ENCODE results near the gene B4GALT4.

The B4GALT4 gene

DNA sequence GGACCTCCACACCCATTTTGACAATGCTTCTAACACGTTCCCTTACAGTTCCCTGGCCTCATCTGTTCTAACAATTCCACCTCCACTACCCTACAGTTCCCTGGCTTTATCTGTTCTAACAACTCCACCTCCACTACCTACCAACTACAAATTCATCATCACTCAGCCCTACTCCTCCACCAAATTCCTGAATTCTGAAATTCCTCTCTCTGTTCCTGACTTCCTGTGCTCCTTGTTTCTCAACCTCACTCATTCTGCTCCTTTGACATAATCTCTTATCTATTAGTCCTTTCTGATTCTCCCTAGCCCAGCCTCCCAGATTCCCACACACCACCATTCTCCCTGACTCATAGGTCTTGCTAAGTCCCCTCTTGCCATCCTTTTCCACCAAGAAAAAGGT is 44.8 kb downstream of the B4GALT4 start:
- H3K4me1 ChIP-seq (ENCODE audit: insufficient read depth, insufficient read length) = no peaks in the 10 kb centered on the region
- H3K9me3 ChIP-seq (ENCODE audit: insufficient read depth, low read length) = no peaks in the 10 kb centered on the region
- H3K27me3 ChIP-seq (ENCODE audit: insufficient read depth, insufficient read length) = no peaks in the 10 kb centered on the region
- no peak for TF ChIP-seq SUZ12 (IDR thresholded peaks at IDR 0.05; ENCODE audit: extremely low read depth, insufficient read depth, insufficient read length)
- TF ChIP-seq YY1 (IDR thresholded peaks at IDR 0.05; ENCODE audit: insufficient read depth, insufficient read length) = no peak
- no peak for TF ChIP-seq ZNF274 (IDR thresholded peaks at IDR 0.05; ENCODE audit: low read depth, low read length)
- no peak for DNase-seq (ENCODE audit: low read depth, low spot score)
- H3K36me3 ChIP-seq (ENCODE audit: insufficient read depth, insufficient read length, low read length) = no peaks in the 10 kb centered on the region
- no peak overlapping the region for H3K9ac ChIP-seq (ENCODE audit: insufficient read length, low read depth)
- H3K4me3 ChIP-seq (ENCODE audit: insufficient read length, low read depth) = no peak overlapping the region

- Histone ChIP-seq H3K4me3 (ENCODE audit: insufficient read length, low read depth) (no peak overlapping the region), H3K4me1 (ENCODE audit: insufficient read depth, insufficient read length) (no peaks in the 10 kb centered on the region)
Measured at GRCh38 chr3:119195151-119195476, 45.6 kb downstream of the B4GALT4 start.

DNA sequence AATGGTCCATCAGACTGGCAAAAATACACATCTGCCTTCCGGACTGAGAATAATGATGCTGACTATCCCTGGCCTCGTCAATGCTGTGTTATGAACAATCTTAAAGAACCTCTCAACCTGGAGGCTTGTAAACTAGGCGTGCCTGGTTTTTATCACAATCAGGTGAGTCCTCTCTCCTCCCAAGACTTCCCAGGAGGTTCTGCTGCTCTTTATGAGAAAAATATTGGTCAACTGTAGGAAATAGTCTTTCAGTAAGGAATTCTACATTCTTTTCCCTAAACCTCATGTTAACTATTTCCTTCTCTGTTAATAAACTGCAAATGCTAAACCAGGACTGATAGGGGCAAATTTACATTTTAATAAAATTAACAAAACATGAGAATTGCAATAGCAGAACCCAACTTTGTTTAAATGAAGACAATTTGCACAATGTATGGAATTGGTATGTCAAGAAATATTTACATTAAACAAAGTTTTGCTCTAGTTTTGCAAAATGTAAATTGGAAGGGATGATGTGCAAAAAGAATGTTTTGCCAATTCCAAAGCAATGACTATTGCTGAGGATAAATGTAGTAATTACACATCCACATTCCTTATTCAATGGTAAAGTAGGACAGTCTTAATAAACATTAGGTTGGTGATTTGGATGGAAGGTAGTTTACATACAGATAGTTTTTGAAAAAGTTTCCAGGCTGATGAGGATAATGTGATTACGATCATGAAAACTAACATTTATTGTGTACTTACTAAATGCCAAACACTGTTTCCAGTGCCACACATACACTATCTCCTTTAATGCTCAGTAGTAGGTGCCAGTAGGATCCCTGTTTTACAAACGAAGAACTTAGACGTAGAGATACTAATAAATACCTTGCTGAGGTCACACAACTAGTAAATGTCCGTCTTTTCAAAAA is 46.2 kb downstream of the B4GALT4 start:
- no peaks in the 10 kb centered on the region for H3K36me3 ChIP-seq (ENCODE audit: insufficient read depth, insufficient read length, low read length)
- no peak overlapping the region for H3K4me3 ChIP-seq (ENCODE audit: insufficient read length, low read depth)
- no peak overlapping the region for H3K9ac ChIP-seq (ENCODE audit: insufficient read length, low read depth)
- no peaks in the 10 kb centered on the region for H3K9me3 ChIP-seq (ENCODE audit: insufficient read depth, low read length)
- H3K4me1 ChIP-seq (ENCODE audit: insufficient read depth, insufficient read length) = no peaks in the 10 kb centered on the region
- H3K27me3 ChIP-seq (ENCODE audit: insufficient read depth, insufficient read length) = no peaks in the 10 kb centered on the region
- no peak for DNase-seq (ENCODE audit: low read depth, low spot score)
- TF ChIP-seq YY1 (IDR thresholded peaks at IDR 0.05; ENCODE audit: insufficient read depth, insufficient read length) (no peak), ZNF274 (IDR thresholded peaks at IDR 0.05; ENCODE audit: low read depth, low read length) (no peak), SUZ12 (IDR thresholded peaks at IDR 0.05; ENCODE audit: extremely low read depth, insufficient read depth, insufficient read length) (no peak)

More at GRCh38 chr3:119195151-119195476, 45.6 kb downstream of the B4GALT4 start:
- no peak for TF ChIP-seq SUZ12 (IDR thresholded peaks at IDR 0.05; ENCODE audit: extremely low read depth, insufficient read depth, insufficient read length)
- no peak for TF ChIP-seq YY1 (IDR thresholded peaks at IDR 0.05; ENCODE audit: insufficient read depth, insufficient read length)
- no peak for TF ChIP-seq ZNF274 (IDR thresholded peaks at IDR 0.05; ENCODE audit: low read depth, low read length)
- no peaks in the 10 kb centered on the region for H3K36me3 ChIP-seq (ENCODE audit: insufficient read depth, insufficient read length, low read length)
- H3K9ac ChIP-seq (ENCODE audit: insufficient read length, low read depth) = no peak overlapping the region
- H3K27me3 ChIP-seq (ENCODE audit: insufficient read depth, insufficient read length) = no peaks in the 10 kb centered on the region
- no peak for DNase-seq (ENCODE audit: low read depth, low spot score)
- H3K9me3 ChIP-seq (ENCODE audit: insufficient read depth, low read length) = no peaks in the 10 kb centered on the region

DNA sequence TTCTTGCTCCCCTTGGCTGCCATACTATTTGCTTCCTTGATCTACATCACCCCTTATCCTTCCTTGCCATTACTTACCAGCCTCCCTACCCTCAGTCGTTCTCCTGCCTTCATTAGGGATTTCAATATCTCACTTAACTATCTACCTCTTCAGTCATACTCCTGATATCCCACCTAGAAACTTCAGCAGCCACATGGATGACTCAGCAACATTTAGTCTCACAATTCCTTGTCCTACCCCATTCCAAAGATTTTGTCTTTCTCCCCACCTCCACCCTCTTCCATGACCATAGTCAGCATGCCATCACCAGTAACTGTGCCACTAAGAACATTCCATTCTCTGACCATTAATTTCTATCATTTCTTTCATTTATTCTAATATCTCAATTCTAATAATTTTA is 48.9 kb downstream of the B4GALT4 start:
- DNase-seq (ENCODE audit: low read depth, low spot score) = no peak
- H3K36me3 ChIP-seq (ENCODE audit: insufficient read depth, insufficient read length, low read length) = no peaks in the 10 kb centered on the region
- H3K9ac ChIP-seq (ENCODE audit: insufficient read length, low read depth) = no peak overlapping the region
- no peaks in the 10 kb centered on the region for H3K27me3 ChIP-seq (ENCODE audit: insufficient read depth, insufficient read length)
- H3K4me1 ChIP-seq (ENCODE audit: insufficient read depth, insufficient read length) = no peaks in the 10 kb centered on the region
- H3K9me3 ChIP-seq (ENCODE audit: insufficient read depth, low read length) = no peaks in the 10 kb centered on the region
- H3K4me3 ChIP-seq (ENCODE audit: insufficient read length, low read depth) = no peak overlapping the region
- TF ChIP-seq YY1 (IDR thresholded peaks at IDR 0.05; ENCODE audit: insufficient read depth, insufficient read length) (no peak), SUZ12 (IDR thresholded peaks at IDR 0.05; ENCODE audit: extremely low read depth, insufficient read depth, insufficient read length) (no peak), ZNF274 (IDR thresholded peaks at IDR 0.05; ENCODE audit: low read depth, low read length) (no peak)

DNA sequence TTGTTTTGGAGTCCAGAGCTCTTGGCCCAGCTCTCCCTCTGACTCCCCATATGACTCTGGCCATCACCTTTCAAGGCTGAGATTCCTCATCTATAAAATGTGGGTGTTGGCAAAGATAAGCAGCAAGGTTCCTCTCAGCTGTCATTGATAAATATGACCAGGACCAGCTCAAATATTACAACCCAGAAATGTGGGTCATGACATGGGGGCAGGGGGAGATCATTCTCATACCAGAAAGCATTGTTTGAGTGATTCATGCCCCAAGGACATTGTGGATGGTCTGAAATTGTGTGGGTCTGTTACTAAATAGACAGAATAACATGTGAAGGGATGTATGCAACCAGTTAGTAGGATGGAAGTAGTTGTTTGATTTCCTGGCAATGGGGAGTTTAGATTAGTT is 53.4 kb downstream of the B4GALT4 start:
- TF ChIP-seq ZNF274 (IDR thresholded peaks at IDR 0.05; ENCODE audit: low read depth, low read length) = no peak
- TF ChIP-seq SUZ12 (IDR thresholded peaks at IDR 0.05; ENCODE audit: extremely low read depth, insufficient read depth, insufficient read length) = no peak
- TF ChIP-seq YY1 (IDR thresholded peaks at IDR 0.05; ENCODE audit: insufficient read depth, insufficient read length) = no peak
- Histone ChIP-seq H3K9me3 (ENCODE audit: insufficient read depth, low read length) (no peaks in the 10 kb centered on the region), H3K4me3 (ENCODE audit: insufficient read length, low read depth) (no peak overlapping the region), H3K36me3 (ENCODE audit: insufficient read depth, insufficient read length, low read length) (no peaks in the 10 kb centered on the region), H3K9ac (ENCODE audit: insufficient read length, low read depth) (no peak overlapping the region), H3K27me3 (ENCODE audit: insufficient read depth, insufficient read length) (no peaks in the 10 kb centered on the region), H3K4me1 (ENCODE audit: insufficient read depth, insufficient read length) (no peaks in the 10 kb centered on the region)
- no peak for DNase-seq (ENCODE audit: low read depth, low spot score)

DNA sequence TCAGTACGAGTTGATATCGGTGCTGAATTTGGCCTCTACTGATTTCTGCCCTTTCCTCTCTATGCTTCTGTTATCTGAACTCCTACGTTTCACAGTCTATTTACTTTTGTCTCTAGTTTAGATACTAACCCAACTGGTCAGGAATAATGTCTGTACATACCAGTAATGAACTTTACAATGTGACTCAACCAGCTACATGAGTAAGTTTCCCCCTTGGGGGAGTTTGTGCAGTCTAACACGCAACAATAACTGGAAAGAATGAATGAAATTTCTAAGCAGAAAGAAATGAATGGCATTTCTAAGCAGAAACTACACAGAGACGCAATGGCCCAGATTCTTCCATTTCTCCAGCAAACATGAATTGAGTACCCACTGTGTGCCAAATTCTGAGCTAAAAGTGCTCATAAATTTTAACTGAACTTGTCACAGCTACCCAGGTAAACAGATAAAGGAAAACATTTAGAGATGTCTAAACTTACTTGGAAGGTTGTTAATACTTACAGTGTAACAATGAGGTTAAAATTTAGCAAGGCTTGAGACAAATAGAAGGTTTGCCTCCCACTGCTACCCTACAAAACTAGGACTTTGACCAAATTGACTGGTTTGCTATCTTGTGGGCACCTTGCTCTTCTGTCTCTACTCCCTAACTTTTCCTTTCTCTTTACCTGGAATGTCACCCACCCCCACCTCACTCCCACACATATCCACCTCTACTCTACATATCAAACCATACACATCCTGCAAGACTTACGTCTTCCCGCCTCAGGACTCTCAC is 55.7 kb downstream of the B4GALT4 start:
- TF ChIP-seq YY1 (IDR thresholded peaks at IDR 0.05; ENCODE audit: insufficient read depth, insufficient read length) = no peak
- no peak for TF ChIP-seq SUZ12 (IDR thresholded peaks at IDR 0.05; ENCODE audit: extremely low read depth, insufficient read depth, insufficient read length)
- no peak for DNase-seq (ENCODE audit: low read depth, low spot score)
- Histone ChIP-seq H3K4me3 (ENCODE audit: insufficient read length, low read depth) (no peak overlapping the region), H3K9ac (ENCODE audit: insufficient read length, low read depth) (no peak overlapping the region), H3K9me3 (ENCODE audit: insufficient read depth, low read length) (no peaks in the 10 kb centered on the region), H3K4me1 (ENCODE audit: insufficient read depth, insufficient read length) (peaks cover 2% of the 10 kb centered on the region), H3K27me3 (ENCODE audit: insufficient read depth, insufficient read length) (no peaks in the 10 kb centered on the region), H3K36me3 (ENCODE audit: insufficient read depth, insufficient read length, low read length) (no peaks in the 10 kb centered on the region)

DNA sequence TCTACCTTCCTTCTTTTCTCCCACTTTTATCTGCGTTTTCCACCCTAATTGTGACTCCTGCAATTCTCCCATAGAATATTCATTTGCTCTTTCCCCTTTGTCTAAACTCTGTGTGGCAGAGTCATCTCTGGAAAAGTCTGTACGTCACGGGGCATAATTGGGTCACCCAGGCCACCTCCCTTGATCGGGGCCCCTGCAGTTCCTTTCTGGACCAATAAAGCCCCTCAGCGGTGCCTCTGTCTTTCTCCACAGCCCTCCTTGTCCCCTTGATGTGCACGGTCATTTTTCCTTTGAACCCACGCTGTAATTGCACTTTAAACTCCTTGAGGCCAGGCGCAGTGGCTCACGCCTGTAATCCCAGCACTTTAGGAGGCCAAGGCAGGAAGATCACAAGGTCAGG is 56.6 kb downstream of the B4GALT4 start:
- Histone ChIP-seq H3K9me3 (ENCODE audit: insufficient read depth, low read length) (no peaks in the 10 kb centered on the region), H3K4me3 (ENCODE audit: insufficient read length, low read depth) (no peak overlapping the region), H3K9ac (ENCODE audit: insufficient read length, low read depth) (no peak overlapping the region), H3K36me3 (ENCODE audit: insufficient read depth, insufficient read length, low read length) (no peaks in the 10 kb centered on the region), H3K27me3 (ENCODE audit: insufficient read depth, insufficient read length) (no peaks in the 10 kb centered on the region), H3K4me1 (ENCODE audit: insufficient read depth, insufficient read length) (peaks cover 2% of the 10 kb centered on the region)
- no peak for TF ChIP-seq SUZ12 (IDR thresholded peaks at IDR 0.05; ENCODE audit: extremely low read depth, insufficient read depth, insufficient read length)
- no peak for TF ChIP-seq ZNF274 (IDR thresholded peaks at IDR 0.05; ENCODE audit: low read depth, low read length)
- no peak for TF ChIP-seq YY1 (IDR thresholded peaks at IDR 0.05; ENCODE audit: insufficient read depth, insufficient read length)
- DNase-seq (ENCODE audit: low read depth, low spot score) = no peak

All from NT2/D1 (cell line).